ENCODE results near the gene SPATS2L.
A peak's percentile ranks its signal among the peaks of the same experiment; 100 is the strongest.

The SPATS2L gene

GRCh38 chr2:200307724-200308545, 1.4 kb downstream of the SPATS2L start:
- peak overlapping the region; percentile 60 for H3K4me3 ChIP-seq (ENCODE audit: low read depth, low read length)
- TF ChIP-seq, protein P1, sequence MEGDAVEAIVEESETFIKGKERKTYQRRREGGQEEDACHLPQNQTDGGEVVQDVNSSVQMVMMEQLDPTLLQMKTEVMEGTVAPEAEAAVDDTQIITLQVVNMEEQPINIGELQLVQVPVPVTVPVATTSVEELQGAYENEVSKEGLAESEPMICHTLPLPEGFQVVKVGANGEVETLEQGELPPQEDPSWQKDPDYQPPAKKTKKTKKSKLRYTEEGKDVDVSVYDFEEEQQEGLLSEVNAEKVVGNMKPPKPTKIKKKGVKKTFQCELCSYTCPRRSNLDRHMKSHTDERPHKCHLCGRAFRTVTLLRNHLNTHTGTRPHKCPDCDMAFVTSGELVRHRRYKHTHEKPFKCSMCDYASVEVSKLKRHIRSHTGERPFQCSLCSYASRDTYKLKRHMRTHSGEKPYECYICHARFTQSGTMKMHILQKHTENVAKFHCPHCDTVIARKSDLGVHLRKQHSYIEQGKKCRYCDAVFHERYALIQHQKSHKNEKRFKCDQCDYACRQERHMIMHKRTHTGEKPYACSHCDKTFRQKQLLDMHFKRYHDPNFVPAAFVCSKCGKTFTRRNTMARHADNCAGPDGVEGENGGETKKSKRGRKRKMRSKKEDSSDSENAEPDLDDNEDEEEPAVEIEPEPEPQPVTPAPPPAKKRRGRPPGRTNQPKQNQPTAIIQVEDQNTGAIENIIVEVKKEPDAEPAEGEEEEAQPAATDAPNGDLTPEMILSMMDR (IDR thresholded peaks at IDR 0.05; ENCODE audit: control insufficient read depth, extremely low read depth, insufficient read depth): no peak
- DNase-seq (ENCODE audit: low read depth): no peak

DNA sequence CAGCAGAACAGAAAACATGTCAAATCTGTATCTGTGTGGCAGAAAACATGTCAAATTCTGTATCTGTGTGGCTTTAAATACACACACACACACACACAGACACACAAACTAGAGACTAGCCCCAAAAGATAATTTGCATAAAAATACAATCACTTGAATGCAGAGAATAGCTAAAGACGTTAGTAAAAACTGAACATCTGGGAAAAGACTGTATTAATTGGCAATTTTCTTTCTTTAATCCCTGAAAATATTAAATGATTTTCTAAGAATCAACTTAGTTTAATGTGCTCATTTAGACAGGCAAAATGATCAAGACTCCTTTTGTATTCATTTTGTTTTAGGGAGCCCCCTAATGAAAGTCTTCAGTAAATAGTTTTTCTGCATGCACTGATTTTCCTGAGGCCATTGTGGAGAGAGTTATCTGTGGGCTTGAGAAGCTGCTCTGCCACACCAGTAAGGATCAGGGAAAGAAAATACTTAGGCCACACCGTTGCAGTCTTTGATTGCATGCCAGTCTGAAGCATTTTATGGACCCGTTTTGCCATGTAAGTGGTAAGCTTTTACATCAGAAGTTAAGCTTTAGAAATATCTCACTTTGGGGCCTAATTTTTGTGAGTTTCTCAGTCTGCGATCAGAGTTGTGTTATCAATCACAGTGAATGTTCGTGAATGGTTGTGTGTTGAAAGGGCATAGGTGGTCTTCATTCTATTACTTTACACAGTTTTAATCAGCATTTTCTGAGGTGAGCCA, 2.2 kb downstream of the SPATS2L start:
- H3K4me3 ChIP-seq (ENCODE audit: low read depth, low read length): no peak overlapping the region
- TF ChIP-seq, protein P1 (IDR thresholded peaks at IDR 0.05; ENCODE audit: control insufficient read depth, extremely low read depth, insufficient read depth): no peak
- no peak for DNase-seq (ENCODE audit: low read depth)

- no peak for DNase-seq (ENCODE audit: low read depth)
- no peak overlapping the region for H3K4me3 ChIP-seq (ENCODE audit: low read depth, low read length)
- TF ChIP-seq, protein P1 (IDR thresholded peaks at IDR 0.05; ENCODE audit: control insufficient read depth, extremely low read depth, insufficient read depth): no peak
Measured at GRCh38 chr2:200309296-200310049, 3.0 kb downstream of the SPATS2L start.

- TF ChIP-seq, protein P1 (IDR thresholded peaks at IDR 0.05; ENCODE audit: control insufficient read depth, extremely low read depth, insufficient read depth): no peak
Measured at GRCh38 chr2:200310545-200310971, 4.1 kb downstream of the SPATS2L start.

DNA sequence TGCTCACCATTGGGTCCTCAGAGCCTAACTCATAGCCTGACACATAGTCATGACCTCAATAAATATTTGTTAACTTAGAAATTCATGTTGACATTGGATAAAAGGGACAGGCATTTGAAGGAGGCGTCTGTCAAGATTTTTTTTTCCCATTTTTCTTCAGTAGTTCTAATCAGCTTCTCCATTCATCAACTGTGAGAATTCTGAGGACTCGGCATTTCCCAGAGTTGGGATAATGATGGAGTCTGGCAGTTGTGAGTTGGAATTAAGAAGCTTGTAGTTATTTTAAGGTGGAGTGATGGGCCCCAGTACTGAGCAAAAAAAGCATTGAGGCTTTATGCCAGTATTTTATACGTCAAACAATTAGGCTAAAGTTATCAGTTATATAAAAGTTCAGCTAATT, 4.6 kb downstream of the SPATS2L start:
- H3K4me3 ChIP-seq (ENCODE audit: low read depth, low read length): no peak overlapping the region
- TF ChIP-seq, protein P1 (IDR thresholded peaks at IDR 0.05; ENCODE audit: control insufficient read depth, extremely low read depth, insufficient read depth): no peak
- DNase-seq (ENCODE audit: low read depth): no peak

More at GRCh38 chr2:200310545-200310971, 4.1 kb downstream of the SPATS2L start:
- DNase-seq (ENCODE audit: low read depth): no peak
- no peak overlapping the region for H3K4me3 ChIP-seq (ENCODE audit: low read depth, low read length)

GRCh38 chr2:200314976-200315567, 8.6 kb downstream of the SPATS2L start:
- TF ChIP-seq, protein P1 (IDR thresholded peaks at IDR 0.05; ENCODE audit: control insufficient read depth, extremely low read depth, insufficient read depth): no peak
- DNase-seq (ENCODE audit: low read depth): no peak
- H3K4me3 ChIP-seq (ENCODE audit: low read depth, low read length): no peak overlapping the region

Data from LNCaP clone FGC (cell line).